Tibial nerve (tissue), 4 donors: ENCODE data around the gene OLFM1. TPM values are rescaled to one million over a fixed set of nuclear protein-coding genes. Genes with fewer than 3 reads are reported as not detected.
"Not testable (repeated sequence)": the region's sequence is repeated elsewhere in the genome, so short reads cannot be mapped to it uniquely, and the experiment has no call there.

ENCODE experiments used
- DNase-seq, 2 donors: peaks; one replicate each; pipeline ENCODE4 v3.0.0-alpha.2; 2019; ENCODE audit warnings: low spot score in 2 of 2
- H3K27ac ChIP-seq, 4 donors: fragments of 200-600 bp; sonication (generic) in 3 of 4; one replicate each; pipeline ENCODE4 v1.5.1; 2017 to 2019; ENCODE audit warnings: mild to moderate bottlenecking in 1 of 4
- H3K27me3 ChIP-seq, 2 donors: fragments of 200-600 bp; sonication (generic) in 1 of 2; one replicate each; pipeline versions ENCODE4 v1.5.1 to v1.6.0; 2017 to 2019
- H3K36me3 ChIP-seq, 3 donors: fragments of 200-600 bp; sonication (generic); one replicate each; pipeline ENCODE4 v1.5.1; 2018 to 2019
- H3K4me1 ChIP-seq, 4 donors: fragments of 200-600 bp; sonication (generic) in 3 of 4; one replicate each; pipeline ENCODE4 v1.5.1; 2017 to 2019
- H3K4me3 ChIP-seq, 4 donors: fragments of 200-600 bp; sonication (generic) in 3 of 4; one replicate each; pipeline ENCODE4 v1.5.1; 2017 to 2019; ENCODE audit warnings: mild to moderate bottlenecking in 1 of 4, moderate library complexity in 1 of 4
- H3K9me3 ChIP-seq, 4 donors: fragments of 200-600 bp; sonication (generic) in 3 of 4; one replicate each; pipeline ENCODE4 v1.5.1; 2017 to 2019
- CTCF ChIP-seq, 5 experiments: fragments of 200-600 bp in 3 of 5; fragments of 450-650 bp in 2 of 5; sonication (generic) in 3 of 5; IDR thresholded peaks; one replicate each; pipeline ENCODE4 v1.5.1; 2016 to 2019; ENCODE audit warnings: antibody characterized with exemption in 5 of 5, mild to moderate bottlenecking in 3 of 5, moderate library complexity in 2 of 5
- EP300 ChIP-seq, 2 donors: sonication (generic); formaldehyde crosslinking; IDR thresholded peaks; one replicate each; pipeline ENCODE4 v1.6.1; 2017; ENCODE audit warnings: antibody characterized with exemption in 2 of 2, mild to moderate bottlenecking in 1 of 2
- POLR2A ChIP-seq, 2 donors: fragments of 450-650 bp; IDR thresholded peaks; one replicate each; pipeline ENCODE4 v1.6.1; 2017; ENCODE audit warnings: antibody characterized with exemption in 2 of 2, mild to moderate bottlenecking in 2 of 2, moderate library complexity in 2 of 2
- WGBS, 2 donors: methylation state at CpG; one replicate each; pipeline ENCODE4 v1.1.5; 2018; 5-methylcytosine and 5-hydroxymethylcytosine counted together
- total RNA-seq, 4 donors: library from RNA; depleted of rRNA; stranded (reverse); fragments of >200 nt; gene quantifications; one replicate each; pipeline ENCODE4 v1.1.0, GENCODE V29; 2016

Gene OLFM1
- total RNA-seq, 4 donors from 2014 or later = 30.3 to 63.8 (median 38.3) TPM

- TF ChIP-seq POLR2A (IDR thresholded peaks at IDR 0.05) = no peak
- TF ChIP-seq EP300 (IDR thresholded peaks at IDR 0.05) = no peak
- no peak for TF ChIP-seq CTCF (IDR thresholded peaks at IDR 0.05)
- H3K36me3 ChIP-seq = no peaks in the 10 kb centered on the region
- 88 to 100% methylated on average over 1 to 9 of the region's 9 CpGs for WGBS, 2 donors
- H3K27me3 ChIP-seq = peaks cover 0 to 15% of the 10 kb centered on the region in 2 donors
- peaks cover 0 to 10% (median 0%) of the 10 kb centered on the region in 4 donors for H3K4me1 ChIP-seq
- no peak for DNase-seq
- no peak overlapping the region for H3K27ac ChIP-seq
- peaks cover 0 to 17% (median 0%) of the 10 kb centered on the region in 4 donors for H3K9me3 ChIP-seq
- H3K4me3 ChIP-seq = no peak overlapping the region
Measured at GRCh38 chr9:135147938-135148337, 60.5 kb downstream of the OLFM1 start.

- Histone ChIP-seq H3K4me3 (no peak overlapping the region), H3K9me3 (peaks cover 0 to 17% (median 0%) of the 10 kb centered on the region in 4 donors), H3K27me3 (peaks cover 0 to 15% of the 10 kb centered on the region in 2 donors), H3K4me1 (peaks cover 0 to 10% (median 0%) of the 10 kb centered on the region in 4 donors), H3K36me3 (no peaks in the 10 kb centered on the region), H3K27ac (no peak overlapping the region)
- 75 to 79% methylated on average over 4 to 7 of the region's 7 CpGs for WGBS, 2 donors
- DNase-seq = no peak
- TF ChIP-seq EP300 (IDR thresholded peaks at IDR 0.05) (no peak), CTCF (IDR thresholded peaks at IDR 0.05) (no peak), POLR2A (IDR thresholded peaks at IDR 0.05) (no peak)
Measured at GRCh38 chr9:135148386-135148785, 60.9 kb downstream of the OLFM1 start.

GRCh38 chr9:135149901-135150300, 62.4 kb downstream of the OLFM1 start:
- not testable (repeated sequence) for H3K27ac ChIP-seq, H3K4me1 ChIP-seq, DNase-seq, H3K36me3 ChIP-seq, H3K4me3 ChIP-seq
- peaks cover 0 to 17% (median 0%) of the 10 kb centered on the region in 4 donors for H3K9me3 ChIP-seq
- WGBS, 2 donors = 75 to 80% methylated on average over 9 of the region's 9 CpGs
- peaks cover 0 to 15% of the 10 kb centered on the region in 2 donors for H3K27me3 ChIP-seq

- Histone ChIP-seq H3K4me1 (no peaks in the 10 kb centered on the region), H3K27ac (no peak overlapping the region), H3K27me3 (peaks cover 0 to 12% of the 10 kb centered on the region in 2 donors), H3K4me3 (no peak overlapping the region), H3K9me3 (peaks cover 0 to 17% (median 0%) of the 10 kb centered on the region in 4 donors), H3K36me3 (no peaks in the 10 kb centered on the region)
- 83 to 96% methylated on average over 11 of the region's 11 CpGs for WGBS, 2 donors
- TF ChIP-seq CTCF (IDR thresholded peaks at IDR 0.05) (no peak), EP300 (IDR thresholded peaks at IDR 0.05) (no peak), POLR2A (IDR thresholded peaks at IDR 0.05) (no peak)
- DNase-seq = no peak
Measured at GRCh38 chr9:135150981-135151380, 63.5 kb downstream of the OLFM1 start.

DNA sequence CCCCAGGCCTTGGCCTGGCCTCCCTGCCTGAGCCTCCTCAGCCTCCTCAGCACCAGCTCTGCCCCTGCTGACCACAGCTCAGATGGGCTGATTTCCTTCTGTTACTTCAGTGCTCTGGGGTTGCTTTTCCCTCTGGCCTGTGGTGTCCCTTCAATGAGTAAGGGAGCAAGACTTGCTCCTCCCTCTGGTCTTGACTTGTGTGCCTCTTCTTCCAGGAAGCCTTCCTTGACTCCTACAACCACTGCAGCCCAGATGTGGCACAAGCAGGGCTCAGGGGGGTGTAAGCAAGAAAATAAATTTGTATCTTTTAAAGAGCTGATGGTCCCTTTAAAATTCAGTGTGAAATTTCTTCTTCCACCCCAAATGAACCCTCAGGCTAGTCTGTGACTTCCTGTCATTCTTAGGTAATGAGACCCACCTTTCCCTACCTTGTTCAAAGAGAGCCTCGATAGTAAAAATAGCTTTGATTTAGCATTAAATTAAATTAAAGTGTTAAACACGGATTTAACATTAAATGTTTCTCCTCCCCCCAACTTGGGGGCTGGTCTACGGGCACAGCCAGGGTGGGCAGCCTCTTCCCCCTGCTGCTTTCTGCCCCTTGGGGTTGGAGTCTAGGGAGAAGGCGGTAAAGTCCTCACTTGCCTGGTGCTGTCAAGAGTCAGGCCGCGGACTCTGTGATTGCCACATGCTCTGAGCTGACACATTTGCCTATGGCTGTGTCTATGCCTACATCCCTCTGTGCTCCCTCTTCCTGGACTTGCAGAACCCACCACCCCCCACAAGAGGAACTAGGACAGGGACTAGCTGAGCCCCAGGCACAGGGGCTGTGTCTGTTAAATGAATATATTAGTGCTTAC, 64.5 kb downstream of the OLFM1 start:
- Histone ChIP-seq H3K27ac (no peak overlapping the region), H3K9me3 (peaks cover 0 to 17% (median 0%) of the 10 kb centered on the region in 4 donors), H3K36me3 (no peaks in the 10 kb centered on the region), H3K4me3 (no peak overlapping the region), H3K27me3 (peaks cover 0 to 6% of the 10 kb centered on the region in 2 donors), H3K4me1 (no peaks in the 10 kb centered on the region)
- no peak for DNase-seq
- TF ChIP-seq POLR2A (IDR thresholded peaks at IDR 0.05) (no peak), EP300 (IDR thresholded peaks at IDR 0.05) (no peak), CTCF (IDR thresholded peaks at IDR 0.05) (no peak)
- 50 to 52% methylated on average over 6 of the region's 6 CpGs for WGBS, 2 donors
